ENCODE data around the gene KLHL10.

Gene KLHL10

GRCh38 chr17:41837761-41838538, at the start of gene KLHL10:
Gene KLHL10, plus strand, starts transcription at chr17:41837825. Its CDS starts 108 bp downstream, at chr17:41837933.
- DNase-seq (ENCODE audit: low read depth in 2 of 2) = no peak

GRCh38 chr17:41792845-41793783, 44.5 kb upstream of the KLHL10 start:
- DNase-seq (ENCODE audit: low read depth in 2 of 2) = no peak

- no peak for DNase-seq (ENCODE audit: low read depth in 2 of 2)
Measured at GRCh38 chr17:41793784-41794539, 43.7 kb upstream of the KLHL10 start.

- DNase-seq (ENCODE audit: low read depth in 2 of 2) = no peak
Measured at GRCh38 chr17:41794540-41794975, 43.1 kb upstream of the KLHL10 start.

GRCh38 chr17:41796121-41796895, 41.3 kb upstream of the KLHL10 start:
- no peak for DNase-seq (ENCODE audit: low read depth in 2 of 2)

GRCh38 chr17:41797377-41797776, 40.2 kb upstream of the KLHL10 start:
- DNase-seq (ENCODE audit: low read depth in 2 of 2) = no peak

- no peak for DNase-seq (ENCODE audit: low read depth in 2 of 2)
Measured at GRCh38 chr17:41799366-41799765, 38.3 kb upstream of the KLHL10 start.

GRCh38 chr17:41800601-41801373, 36.8 kb upstream of the KLHL10 start:
- no peak for DNase-seq (ENCODE audit: low read depth in 2 of 2)

GRCh38 chr17:41801374-41802271, 36.0 kb upstream of the KLHL10 start:
- DNase-seq (ENCODE audit: low read depth in 2 of 2) = peak; percentile 63 to 69

GRCh38 chr17:41803049-41804020, 34.3 kb upstream of the KLHL10 start:
- no peak for DNase-seq (ENCODE audit: low read depth in 2 of 2)

- no peak for DNase-seq (ENCODE audit: low read depth in 2 of 2)
Measured at GRCh38 chr17:41806685-41807445, 30.8 kb upstream of the KLHL10 start.

GRCh38 chr17:41810659-41811548, 26.7 kb upstream of the KLHL10 start:
- no peak for DNase-seq (ENCODE audit: low read depth in 2 of 2)

GRCh38 chr17:41811549-41812380, 25.9 kb upstream of the KLHL10 start, which contains the start of gene P3H4:
Gene P3H4, minus strand, starts transcription at chr17:41811949. Its CDS starts 34 bp downstream, at chr17:41811915.
- peak; percentile 51 to 61 for DNase-seq (ENCODE audit: low read depth in 2 of 2)

GRCh38 chr17:41812381-41813151, 25.1 kb upstream of the KLHL10 start, which contains the start of gene FKBP10:
Gene FKBP10, plus strand, starts transcription at chr17:41813004. Its CDS starts 31 bp downstream, at chr17:41813035.
- no peak for DNase-seq (ENCODE audit: low read depth in 2 of 2)
